BE2C (cell line): Measurements from ENCODE around the gene SNORC.

Source experiments
- DNase-seq: peaks from one replicate; pipeline ENCODE4 v3.0.0-alpha.2; 2020
- H3K27me3 ChIP-seq: fragments of 250-450 bp; sonication (Bioruptor Pico); 2 replicates; pipeline ENCODE4 v1.5.1; 2020; ENCODE audit warnings: mild to moderate bottlenecking
- H3K36me3 ChIP-seq: fragments of 250-450 bp; sonication (Bioruptor Pico); 2 replicates; pipeline ENCODE4 v1.5.1; 2020; ENCODE audit warnings: mild to moderate bottlenecking
- H3K4me1 ChIP-seq: fragments of 250-450 bp; sonication (Bioruptor Pico); 2 replicates; pipeline ENCODE4 v1.5.1; 2020
- H3K4me3 ChIP-seq: 2 replicates; pipeline ENCODE4 v1.5.1; 2011; ENCODE audit warnings: low read depth, low read length
- H3K9me3 ChIP-seq: fragments of 250-450 bp; sonication (Bioruptor Pico); 2 replicates; pipeline ENCODE4 v1.5.1; 2020
- CTCF ChIP-seq: IDR thresholded peaks from 2 replicates; pipeline ENCODE4 v1.5.1; 2012; ENCODE audit warnings: mild to moderate bottlenecking, low read depth, low read length

The SNORC gene

GRCh38 chr2:232927793-232928550 is 57.9 kb downstream of the SNORC start:
- TF ChIP-seq CTCF: no peak
- Histone ChIP-seq H3K4me3 (no peak overlapping the region), H3K27me3 (peaks cover 67% of the 10 kb centered on the region)

More at GRCh38 chr2:232927793-232928550, 57.9 kb downstream of the SNORC start:
- DNase-seq: no peak
- Histone ChIP-seq H3K9me3 (no peaks in the 10 kb centered on the region), H3K4me1 (no peaks in the 10 kb centered on the region), H3K36me3 (no peaks in the 10 kb centered on the region)
